Measurements from ENCODE around the gene GALNT10.

- TF ChIP-seq YY1 (IDR thresholded peaks at IDR 0.05; ENCODE audit: insufficient read depth, insufficient read length) (no peak), SUZ12 (IDR thresholded peaks at IDR 0.05; ENCODE audit: extremely low read depth, insufficient read depth, insufficient read length) (no peak), ZNF274 (IDR thresholded peaks at IDR 0.05; ENCODE audit: low read depth, low read length) (no peak)
Observed at GRCh38 chr5:154329519-154330040, 139.0 kb downstream of the GALNT10 start.

All from NT2/D1 (cell line).